Stimulated activated CD4-positive, alpha-beta T cell treated with anti-CD3 and anti-CD28 coated beads, TNF-alpha, amount 100 ng/mL, for 1 hour (primary cell): ENCODE results near the gene MYL5.
"Not testable (repeated sequence)": the region's sequence is repeated elsewhere in the genome, so short reads cannot be mapped to it uniquely, and the experiment has no call there.

Experiments
- DNase-seq, 3 donors: peaks; one replicate each; pipeline ENCODE4 v3.0.0-alpha.2; 2020; ENCODE audit warnings: low read depth in 3 of 3, low spot score in 1 of 3

The MYL5 gene

DNA sequence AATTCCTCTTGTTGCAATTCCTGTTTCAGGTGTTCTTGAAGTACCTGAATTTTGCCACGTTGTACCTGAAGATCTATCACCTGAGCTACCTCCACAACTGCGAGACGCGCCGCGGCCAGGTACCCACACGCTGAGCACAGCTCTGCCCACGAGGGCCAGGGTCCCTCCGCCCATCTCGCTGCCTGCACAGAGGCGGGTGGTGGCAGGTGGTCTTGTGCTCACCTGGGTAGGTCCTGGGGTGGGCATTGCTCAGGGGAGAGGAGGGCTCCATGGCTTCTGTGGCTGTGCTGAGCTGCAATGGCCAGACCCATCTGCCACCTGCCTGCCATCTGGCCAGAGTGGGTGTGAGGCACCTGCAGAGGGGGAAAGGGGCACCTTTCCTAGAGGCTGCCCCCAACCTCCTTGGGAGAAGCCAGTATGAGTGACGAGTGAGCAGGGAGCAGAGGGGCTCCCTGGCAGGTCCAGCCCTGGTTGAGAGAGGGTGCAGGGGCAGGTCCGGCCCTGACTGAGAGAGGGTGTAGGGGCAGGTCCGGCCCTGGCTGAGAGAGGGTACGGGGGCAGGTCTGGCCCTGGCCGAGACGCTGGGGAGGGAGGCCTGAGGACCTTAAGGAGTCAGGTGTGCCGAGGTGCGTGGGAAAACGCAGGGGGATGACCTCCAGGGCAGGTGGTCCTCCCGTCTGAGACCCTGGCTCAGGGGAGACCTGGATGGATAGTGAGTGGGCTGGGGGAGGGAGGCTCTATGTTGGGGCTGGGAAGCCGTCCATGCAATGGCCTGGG lies 38.3 kb upstream of the MYL5 start:
- no peak for DNase-seq

- DNase-seq = no peak
Observed at GRCh38 chr4:636628-637159, 37.6 kb upstream of the MYL5 start.

GRCh38 chr4:637536-638280 lies 36.6 kb upstream of the MYL5 start:
- no peak for DNase-seq

- DNase-seq = not testable (repeated sequence)
Observed at GRCh38 chr4:642366-642765, 32.0 kb upstream of the MYL5 start.

DNA sequence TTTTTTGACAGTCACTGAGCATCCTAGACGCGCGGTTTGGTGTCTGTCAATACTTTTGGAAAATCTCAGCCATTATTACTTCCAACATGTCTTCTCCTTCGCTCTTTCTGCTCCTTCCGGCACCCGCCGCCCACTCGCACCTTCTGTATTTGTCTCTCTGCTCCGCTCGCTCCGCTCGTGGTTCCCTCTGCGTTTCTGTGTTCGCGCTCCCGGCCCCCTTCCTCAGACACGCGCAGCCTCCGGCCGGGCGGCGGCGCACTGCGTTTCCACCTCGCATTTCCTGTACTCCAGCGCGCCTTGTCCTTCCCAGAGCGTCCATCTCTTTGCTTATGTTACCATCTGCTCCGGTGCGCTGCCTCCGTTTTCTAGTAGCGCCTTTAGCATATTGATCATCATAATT lies 27.9 kb upstream of the MYL5 start:
- DNase-seq = peak in 1 of 3 donors; percentile 17

- no peak for DNase-seq
Observed at GRCh38 chr4:647481-647880, 26.9 kb upstream of the MYL5 start.

DNA sequence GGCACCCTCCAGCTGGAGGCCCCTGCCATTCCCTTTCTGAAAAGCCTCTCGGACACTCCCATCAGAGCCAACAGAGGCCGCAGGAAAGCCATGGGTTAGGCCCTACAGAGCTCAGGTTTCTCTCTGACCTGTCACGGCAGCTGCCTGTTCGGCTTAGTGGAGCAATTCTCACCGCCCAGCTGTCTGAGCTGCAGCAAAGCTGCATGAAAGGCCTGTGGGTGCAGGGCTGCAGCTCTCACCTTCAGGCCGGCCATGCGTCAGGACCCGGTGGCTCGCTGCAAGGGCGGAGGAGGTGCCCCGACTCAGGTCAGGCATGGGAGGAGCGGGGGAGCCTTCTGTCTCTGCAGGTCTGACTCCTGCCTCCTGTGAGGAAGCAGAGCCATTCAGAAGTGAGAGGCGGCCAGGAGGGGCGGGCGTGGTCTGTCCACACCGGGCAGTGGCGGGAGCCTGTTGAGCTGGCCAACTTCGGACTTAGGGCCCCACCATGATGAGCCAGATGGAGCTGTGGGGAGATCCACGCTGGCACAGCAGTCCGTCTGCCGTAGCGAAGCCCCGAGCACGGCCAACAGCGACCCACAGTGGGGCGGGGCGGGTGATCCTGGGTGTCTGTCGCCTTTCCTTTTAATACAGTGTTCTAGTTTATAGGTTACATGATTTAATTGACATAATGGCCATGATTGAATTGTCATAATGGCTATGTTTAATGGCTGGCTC lies 25.6 kb upstream of the MYL5 start:
- DNase-seq = no peak

GRCh38 chr4:649293-649625 lies 25.1 kb upstream of the MYL5 start:
- DNase-seq = no peak

- no peak for DNase-seq
Observed at GRCh38 chr4:649751-650310, 24.5 kb upstream of the MYL5 start.

- DNase-seq = no peak
Observed at GRCh38 chr4:650461-650860, 23.9 kb upstream of the MYL5 start.

DNA sequence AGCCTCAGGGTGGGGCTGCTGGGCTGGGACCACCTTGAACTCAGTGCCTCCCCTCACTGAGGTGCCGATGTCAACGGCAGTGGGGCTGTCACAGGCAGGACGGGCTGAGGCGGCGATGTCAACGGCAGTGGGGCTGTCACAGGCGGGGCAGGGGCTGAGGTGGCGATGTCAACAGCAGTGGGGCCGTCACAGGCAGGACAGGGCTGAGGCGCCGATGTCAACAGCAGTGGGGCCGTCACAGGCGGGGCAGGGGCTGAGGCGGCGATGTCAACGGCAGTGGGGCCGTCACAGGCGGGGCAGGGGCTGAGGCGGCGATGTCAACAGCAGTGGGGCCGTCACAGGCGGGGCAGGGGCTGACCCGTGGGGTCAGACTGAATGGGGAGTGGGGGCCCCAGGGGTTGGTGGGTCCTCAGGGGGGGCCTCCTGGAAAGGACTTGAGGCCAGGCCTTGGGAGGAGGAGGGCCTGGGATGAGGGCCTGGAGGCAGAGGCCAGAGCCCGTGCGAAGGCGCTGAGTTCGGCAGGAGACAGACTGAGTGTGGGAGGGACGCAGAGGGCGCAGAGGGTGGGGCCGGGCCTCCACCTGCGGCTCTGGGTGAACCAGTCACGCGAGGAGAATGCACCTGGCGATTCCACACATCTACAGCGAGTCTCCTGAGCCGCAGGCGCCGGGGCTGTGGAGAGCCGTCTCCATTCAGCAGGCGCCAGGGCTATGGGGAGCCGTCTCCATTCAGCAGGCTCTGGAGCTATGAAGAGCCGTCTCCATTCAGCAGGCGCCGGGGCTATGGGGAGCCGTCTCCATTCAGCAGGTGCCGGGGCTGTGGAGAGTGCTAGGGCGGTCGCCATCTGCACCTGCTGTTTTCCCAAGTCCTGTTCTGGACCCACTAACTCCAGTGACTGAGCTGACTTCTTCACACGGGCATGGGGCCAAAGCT lies 23.1 kb upstream of the MYL5 start:
- no peak for DNase-seq

- DNase-seq = no peak
Observed at GRCh38 chr4:651884-652642, 22.3 kb upstream of the MYL5 start.

- no peak for DNase-seq
Observed at GRCh38 chr4:653080-653821, 21.1 kb upstream of the MYL5 start.

DNA sequence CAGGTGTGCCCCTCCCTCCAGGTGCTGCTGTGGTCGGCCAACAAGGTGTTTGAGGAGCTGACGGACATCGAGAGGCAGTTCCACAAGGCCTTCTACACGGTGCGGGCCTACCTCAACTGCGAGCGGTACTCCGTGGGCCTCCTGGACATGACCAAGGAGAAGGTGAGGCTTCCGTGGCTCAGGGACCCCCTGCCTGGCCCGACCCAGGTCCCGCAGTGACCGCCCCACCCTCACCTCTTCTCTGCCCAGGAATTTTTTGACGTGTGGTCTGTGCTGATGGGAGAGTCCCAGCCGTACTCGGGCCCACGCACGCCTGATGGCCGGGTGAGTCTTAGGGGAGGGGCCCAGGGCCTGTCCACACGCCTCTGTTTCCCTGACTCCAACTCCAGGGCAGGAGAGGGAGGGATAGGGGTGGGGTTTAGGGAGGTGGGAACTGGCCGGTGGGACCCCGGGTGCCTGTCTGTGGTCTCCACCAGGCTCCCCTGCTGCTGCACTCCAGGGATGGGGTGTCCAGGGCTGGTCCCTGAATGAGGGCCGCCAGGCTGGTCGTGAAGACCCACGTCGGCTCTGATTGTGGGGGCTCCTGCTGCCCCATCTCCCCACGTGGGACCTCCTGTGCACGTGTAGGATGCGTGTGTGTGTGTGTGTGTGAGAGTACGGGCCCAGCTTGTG lies 20.4 kb upstream of the MYL5 start:
- no peak for DNase-seq

GRCh38 chr4:654503-654845 lies 19.9 kb upstream of the MYL5 start:
- DNase-seq = no peak

DNA sequence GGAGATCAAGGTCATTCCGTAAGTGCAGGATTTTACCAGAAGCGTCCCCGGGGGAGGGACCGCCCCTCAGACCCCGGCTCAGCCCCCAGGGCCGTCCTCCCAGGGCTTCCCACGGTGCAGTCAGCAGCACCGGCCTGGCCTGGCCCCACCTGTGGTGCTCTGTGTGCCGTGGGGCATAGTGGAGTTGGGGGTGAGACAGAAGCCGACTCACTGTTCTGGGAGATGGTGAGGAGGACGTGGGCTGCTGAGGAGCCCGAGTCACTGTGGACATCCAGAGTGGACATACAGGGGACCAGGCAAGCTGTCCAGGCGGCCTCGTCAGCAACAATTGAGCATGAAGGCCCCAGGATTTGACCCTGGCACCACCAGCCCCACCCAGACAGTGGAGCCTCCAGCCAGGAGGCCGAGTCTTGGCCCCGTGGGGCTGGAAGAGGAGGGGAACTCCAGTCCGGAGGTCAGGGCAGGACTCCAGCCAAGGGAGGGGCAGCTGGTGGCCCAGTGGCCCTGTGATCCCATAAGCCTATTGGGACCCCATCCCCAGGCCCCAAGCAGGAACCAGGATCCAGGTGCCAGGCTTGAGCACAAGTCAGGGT lies 19.4 kb upstream of the MYL5 start:
- no peak for DNase-seq

DNA sequence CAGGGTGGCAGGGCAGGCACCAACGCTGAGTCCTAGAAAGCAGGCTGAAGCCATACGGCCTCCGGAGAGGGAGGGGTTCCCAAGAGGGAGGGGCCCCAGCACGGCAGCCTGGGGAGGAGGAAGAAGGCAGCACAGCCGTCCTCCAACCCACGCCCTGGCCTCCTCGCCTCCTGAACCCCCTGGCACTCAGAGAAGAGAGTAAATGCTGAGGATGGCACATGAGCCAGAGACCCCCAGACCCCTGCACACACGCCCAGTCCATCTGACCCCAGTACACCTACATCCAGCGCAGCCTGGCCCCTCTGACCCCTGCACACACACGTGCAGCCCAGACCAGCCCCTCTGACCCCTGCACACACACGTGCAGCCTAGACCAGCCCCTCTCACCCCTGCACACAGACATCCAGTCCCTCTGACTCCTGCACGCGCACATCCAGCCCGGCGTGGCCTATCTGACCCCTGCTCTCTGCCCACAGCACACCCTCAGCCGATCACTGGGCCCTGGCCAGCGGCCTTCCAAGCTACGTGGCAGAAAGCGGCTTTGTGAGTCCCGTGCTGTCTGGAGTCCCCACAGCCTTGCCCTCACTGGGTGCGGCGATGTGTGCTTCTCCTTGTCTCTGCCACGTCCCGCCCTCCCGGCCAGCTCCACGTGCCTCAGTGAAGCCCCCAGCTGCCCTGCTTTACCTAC lies 18.7 kb upstream of the MYL5 start:
- DNase-seq = no peak
